ENCODE measurements around the gene TRAPPC14.
A peak's percentile ranks its signal among the peaks of the same experiment; 100 is the strongest.

TRAPPC14 gene

GRCh38 chr7:100130608-100131453 lies 27.7 kb downstream of the TRAPPC14 start (continued):
- no peak for TF ChIP-seq ZNF202 (tag by site-specific recombination; IDR thresholded peaks at IDR 0.05; ENCODE audit: borderline replicate concordance)
- 0 out of 2 replicates have a peak, but pooled peaks have one; percentile 46 for TF ChIP-seq ZNF692 (tag by site-specific recombination; IDR thresholded peaks at IDR 0.05)
- TF ChIP-seq TCF7L2 (IDR thresholded peaks at IDR 0.05; ENCODE audit: borderline replicate concordance, low read depth, low read length), result no peak
- TF ChIP-seq ZNF398 (tag by site-specific recombination; IDR thresholded peaks at IDR 0.05), result no peak
- no peak for TF ChIP-seq ZNF785 (tag by site-specific recombination; IDR thresholded peaks at IDR 0.05)
- TF ChIP-seq WT1 (tag by site-specific recombination; IDR thresholded peaks at IDR 0.05), result no peak
- TF ChIP-seq ZNF132 (tag by site-specific recombination; IDR thresholded peaks at IDR 0.05; ENCODE audit: borderline replicate concordance), result no peak
- no peak for TF ChIP-seq ZNF777 (tag by site-specific recombination; IDR thresholded peaks at IDR 0.05; ENCODE audit: borderline replicate concordance)
- no peak for TF ChIP-seq SALL2 (tag by site-specific recombination; IDR thresholded peaks at IDR 0.05; ENCODE audit: borderline replicate concordance)
- TF ChIP-seq ZNF184 (tag by site-specific recombination; IDR thresholded peaks at IDR 0.05), result no peak
- TF ChIP-seq ZNF433 (tag by site-specific recombination; IDR thresholded peaks at IDR 0.05; ENCODE audit: low read depth), result no peak
- no peak for TF ChIP-seq ZFHX2 (tag by site-specific recombination; conservative IDR thresholded peaks at IDR 0.05)
- TF ChIP-seq ZXDB (tag by site-specific recombination; IDR thresholded peaks at IDR 0.05), result peak; percentile 5; the same call in 1 of the 2 replicates
- TF ChIP-seq MEIS1 (CRISPR knock-in tag; IDR thresholded peaks at IDR 0.05; ENCODE audit: borderline replicate concordance), result no peak
- TF ChIP-seq ZNF292 (tag by site-specific recombination; IDR thresholded peaks at IDR 0.05; ENCODE audit: borderline replicate concordance, low read depth), result no peak
- TF ChIP-seq ZBTB10 (tag by site-specific recombination; IDR thresholded peaks at IDR 0.05), result no peak
- no peak for TF ChIP-seq ZNF140 (tag by site-specific recombination; IDR thresholded peaks at IDR 0.05)
- TF ChIP-seq TSHZ1 (tag by site-specific recombination; IDR thresholded peaks at IDR 0.05; ENCODE audit: borderline replicate concordance), result no peak
- TF ChIP-seq HOXC10 (CRISPR knock-in tag; IDR thresholded peaks at IDR 0.05), result no peak
- TF ChIP-seq MYNN (tag by site-specific recombination; IDR thresholded peaks at IDR 0.05; ENCODE audit: borderline replicate concordance), result no peak
- TF ChIP-seq TRIM28 (IDR thresholded peaks at IDR 0.05; ENCODE audit: borderline replicate concordance, low read length), result no peak
- TF ChIP-seq PBX3 (CRISPR knock-in tag; IDR thresholded peaks at IDR 0.05), result no peak
- peak; percentile 17; the same call in 1 of the 2 replicates for TF ChIP-seq PRDM10 (tag by site-specific recombination; IDR thresholded peaks at IDR 0.05)
- no peak for TF ChIP-seq SP3 (tag by site-specific recombination; IDR thresholded peaks at IDR 0.05)

Measured in HEK293 (cell line).